Activated CD8-positive, alpha-beta T cell treated with anti-CD3 and anti-CD28 coated beads for 36 hours (primary cell): Measurements from ENCODE around the gene DNLZ. TPM values are rescaled to one million over a fixed set of nuclear protein-coding genes. Genes with fewer than 3 reads are reported as not detected.
A peak's percentile ranks its signal among the peaks of the same experiment; 100 is the strongest.

Experiments used
- ATAC-seq: fragments of 200-7000 bp; cut with Tn5 transposase; one replicate; pipeline ENCODE4 v1.10.0; 2021; ENCODE audit warnings: mild to moderate bottlenecking, moderate library complexity
- CTCF ChIA-PET: fragments of 350-600 bp; sonication (Branson Sonifier 250); formaldehyde crosslinking; loops from one replicate; lab custom pipeline; 2021; ENCODE audit warnings: antibody characterized with exemption; lab: Charles Lee
- POLR2A ChIA-PET: fragments of 350-600 bp; sonication (Branson Sonifier 250); formaldehyde crosslinking; loops from one replicate; lab custom pipeline; 2021; ENCODE audit warnings: antibody characterized with exemption; lab: Charles Lee
- DNase-seq: peaks from one replicate; pipeline ENCODE4 v3.0.0-alpha.2; 2020
- H3K27ac Mint-ChIP-seq: one replicate; pipeline ENCODE4 v1.8.0; 2021; ENCODE audit warnings: mild to moderate bottlenecking, mixed read lengths
- H3K27me3 Mint-ChIP-seq: one replicate; pipeline ENCODE4 v1.8.0; 2021; ENCODE audit warnings: mixed read lengths
- H3K36me3 Mint-ChIP-seq: one replicate; pipeline ENCODE4 v1.8.0; 2021; ENCODE audit warnings: low read depth, mixed read lengths
- H3K4me1 Mint-ChIP-seq: one replicate; pipeline ENCODE4 v1.8.0; 2021; ENCODE audit warnings: low read depth, mixed read lengths
- H3K4me3 Mint-ChIP-seq: one replicate; pipeline ENCODE4 v1.8.0; 2021; ENCODE audit warnings: mild to moderate bottlenecking, moderate library complexity, mixed read lengths
- H3K9me3 Mint-ChIP-seq: one replicate; pipeline ENCODE4 v1.8.0; 2021; ENCODE audit warnings: mixed read lengths
- intact Hi-C: fragments of 100-400 bp; cut with micrococcal nuclease; formaldehyde crosslinking; loops from one replicate; pipeline ENCODE4 v1.10.0; 2022
- total RNA-seq, 2 experiments: library from RNA; stranded (reverse); gene quantifications; one replicate each; pipeline ENCODE4 v1.2.3, GENCODE V29; 2021
- TF ChIP-seq, protein P1 (sequence below): fragments of 200-600 bp; IDR thresholded peaks from one replicate; pipeline ENCODE4 v1.8.0; 2022; ENCODE audit warnings: antibody characterized with exemption, mild to moderate bottlenecking

The DNLZ gene
- total RNA-seq, 2 experiments from 2014 or later = 16.1 to 17.4 TPM

- Mint-ChIP-seq H3K4me3 (peak overlapping the region; percentile 17), H3K9me3 (no peaks in the 10 kb centered on the region), H3K27me3 (no peaks in the 10 kb centered on the region), H3K36me3 (peaks cover 55% of the 10 kb centered on the region), H3K27ac (peak overlapping the region; percentile 77), H3K4me1 (peaks cover 54% of the 10 kb centered on the region)
- ChIA-PET POLR2A (interaction anchor here (0.8 to 2.0 kb wide), 9 partner anchors 8 to 89 kb away, joined by 3 to 16 read pairs (median 3); partner anchors contain the start of genes DNLZ, ENTR1 and PMPCA), CTCF (interaction anchor here (0.8 to 2.9 kb wide), 11 partner anchors 9 to 89 kb away, joined by 3 to 21 read pairs (median 5); partner anchors contain the start of genes DNLZ, ENTR1, INPP5E and PMPCA)
- TF ChIP-seq, protein P1, sequence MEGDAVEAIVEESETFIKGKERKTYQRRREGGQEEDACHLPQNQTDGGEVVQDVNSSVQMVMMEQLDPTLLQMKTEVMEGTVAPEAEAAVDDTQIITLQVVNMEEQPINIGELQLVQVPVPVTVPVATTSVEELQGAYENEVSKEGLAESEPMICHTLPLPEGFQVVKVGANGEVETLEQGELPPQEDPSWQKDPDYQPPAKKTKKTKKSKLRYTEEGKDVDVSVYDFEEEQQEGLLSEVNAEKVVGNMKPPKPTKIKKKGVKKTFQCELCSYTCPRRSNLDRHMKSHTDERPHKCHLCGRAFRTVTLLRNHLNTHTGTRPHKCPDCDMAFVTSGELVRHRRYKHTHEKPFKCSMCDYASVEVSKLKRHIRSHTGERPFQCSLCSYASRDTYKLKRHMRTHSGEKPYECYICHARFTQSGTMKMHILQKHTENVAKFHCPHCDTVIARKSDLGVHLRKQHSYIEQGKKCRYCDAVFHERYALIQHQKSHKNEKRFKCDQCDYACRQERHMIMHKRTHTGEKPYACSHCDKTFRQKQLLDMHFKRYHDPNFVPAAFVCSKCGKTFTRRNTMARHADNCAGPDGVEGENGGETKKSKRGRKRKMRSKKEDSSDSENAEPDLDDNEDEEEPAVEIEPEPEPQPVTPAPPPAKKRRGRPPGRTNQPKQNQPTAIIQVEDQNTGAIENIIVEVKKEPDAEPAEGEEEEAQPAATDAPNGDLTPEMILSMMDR = no peak
- DNase-seq = no peak
- intact Hi-C loops = loop anchor here (10.0 kb wide), 1 partner anchor 87 kb away; no protein-coding TSS in a partner anchor
- no peak for ATAC-seq
Measured at GRCh38 chr9:136401173-136401922, 37.8 kb upstream of the DNLZ start.

DNA sequence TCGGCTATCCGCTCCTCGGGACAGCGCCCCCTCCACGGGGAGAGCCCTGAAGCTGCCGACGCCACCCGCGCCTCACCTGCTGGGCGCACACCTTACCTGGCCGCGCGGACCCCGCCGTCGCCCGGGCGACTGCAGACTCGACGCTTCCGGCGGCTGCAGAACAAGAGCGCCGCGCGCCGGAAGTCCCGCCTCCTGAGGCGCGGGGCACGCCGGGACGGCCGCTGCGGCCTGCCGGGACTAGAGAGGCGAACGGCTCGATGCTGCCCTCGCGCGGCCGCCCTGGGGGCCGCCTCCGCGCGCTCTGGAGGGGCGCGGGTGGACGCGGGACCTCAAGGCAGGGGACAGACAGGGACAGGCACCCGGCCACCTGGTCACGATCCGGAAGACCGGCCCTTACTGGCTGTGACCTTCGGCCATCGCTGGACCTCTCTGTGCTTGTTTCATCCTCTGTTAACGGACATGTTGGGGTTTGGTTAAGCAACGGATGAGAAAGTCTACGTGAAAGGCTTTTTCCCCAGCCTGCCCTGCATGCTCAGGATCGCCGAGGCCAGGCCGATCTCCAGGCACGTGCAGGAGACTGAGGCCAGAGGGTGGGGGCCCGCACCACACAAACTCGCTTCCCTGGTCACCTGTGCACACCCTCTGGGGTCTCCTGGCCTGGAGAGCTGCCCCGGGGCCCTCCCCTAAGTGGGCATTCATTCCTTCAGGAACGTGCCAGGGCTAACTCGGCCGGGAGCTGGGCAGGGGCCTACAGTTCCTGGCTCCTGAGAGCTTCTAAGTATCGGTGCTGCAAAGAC is 36.7 kb upstream of the DNLZ start, which contains the start of gene SNAPC4:
SNAPC4 (minus strand) TSS at position 133 of the 797 bp plus-strand sequence. CDS start 1,742 bp downstream, outside the sequence.
- POLR2A ChIA-PET = interaction anchor here (0.8 to 2.0 kb wide), 6 partner anchors 9 to 88 kb away, joined by 3 to 16 read pairs (median 4); partner anchors contain the start of genes DNLZ, ENTR1 and PMPCA
- intact Hi-C loops = loop anchor here (10.0 kb wide), 1 partner anchor 85 kb away; no protein-coding TSS in a partner anchor
- peaks cover 52% of the 10 kb centered on the region for H3K36me3 Mint-ChIP-seq

GRCh38 chr9:136399176-136400037 is 35.9 kb upstream of the DNLZ start:
- ATAC-seq (no peak), DNase-seq (peak; percentile 48)
- intact Hi-C loops = loop anchor here (10.0 kb wide), 1 partner anchor 85 kb away; no protein-coding TSS in a partner anchor
- TF ChIP-seq, protein P1 = no peak
- H3K27ac Mint-ChIP-seq = peak overlapping the region; percentile 79
- ChIA-PET CTCF (interaction anchor here (0.7 to 2.9 kb wide), 4 partner anchors 10 to 86 kb away, joined by 3 to 21 read pairs (median 4); partner anchors contain the start of genes DNLZ, ENTR1 and PMPCA), POLR2A (interaction anchor here (0.6 to 1.8 kb wide), 7 partner anchors 9 to 88 kb away, joined by 3 to 5 read pairs (median 5); no protein-coding TSS in a partner anchor)
- H3K4me3 Mint-ChIP-seq = peak overlapping the region; percentile 87
- no peaks in the 10 kb centered on the region for H3K27me3 Mint-ChIP-seq
- no peaks in the 10 kb centered on the region for H3K9me3 Mint-ChIP-seq
- H3K36me3 Mint-ChIP-seq = peaks cover 57% of the 10 kb centered on the region
- H3K4me1 Mint-ChIP-seq = peaks cover 40% of the 10 kb centered on the region

More for the DNA sequence above, 36.7 kb upstream of the DNLZ start, which contains the start of gene SNAPC4:
- Mint-ChIP-seq H3K27me3 (no peaks in the 10 kb centered on the region), H3K4me3 (peak within 1 kb of the TSS; percentile 87), H3K27ac (peak within 1 kb of the TSS; percentile 79), H3K9me3 (no peaks in the 10 kb centered on the region), H3K4me1 (peaks cover 47% of the 10 kb centered on the region)
- TF ChIP-seq, protein P1 = peak; percentile 94
- CTCF ChIA-PET = interaction anchor here (0.8 to 2.9 kb wide), 10 partner anchors 10 to 88 kb away, joined by 3 to 21 read pairs (median 3); partner anchors contain the start of genes DNLZ, ENTR1, INPP5E and PMPCA
- DNase-seq = peak; percentile 87
- ATAC-seq = peak; percentile 64

- TF ChIP-seq, protein P1 = no peak
- no peaks in the 10 kb centered on the region for H3K9me3 Mint-ChIP-seq
- ATAC-seq (no peak), DNase-seq (no peak)
- POLR2A ChIA-PET = interaction anchor here (0.9 to 1.9 kb wide), 6 partner anchors 9 to 37 kb away, joined by 4 to 5 read pairs (median 5); partner anchors contain the start of gene DNLZ
- H3K4me3 Mint-ChIP-seq = peak overlapping the region; percentile 87
- H3K36me3 Mint-ChIP-seq = peaks cover 53% of the 10 kb centered on the region
- H3K27ac Mint-ChIP-seq = no peak overlapping the region
- CTCF ChIA-PET = interaction anchor here (1.2 to 1.3 kb wide), 2 partner anchors 26 to 85 kb away, joined by 3 read pairs; no protein-coding TSS in a partner anchor
- H3K4me1 Mint-ChIP-seq = peaks cover 28% of the 10 kb centered on the region
- intact Hi-C loops = no loop called here
- H3K27me3 Mint-ChIP-seq = no peaks in the 10 kb centered on the region
Measured at GRCh38 chr9:136398286-136398685, 34.7 kb upstream of the DNLZ start.
